CD4-positive, alpha-beta T cell treated with Interleukin-4 for 1 hour (primary cell): ENCODE results near the gene FBXL13.
"Not testable (repeated sequence)": the region's sequence is repeated elsewhere in the genome, so short reads cannot be mapped to it uniquely, and the experiment has no call there.

ENCODE experiments used
- DNase-seq, 2 donors: peaks; one replicate each; pipeline ENCODE4 v3.0.0-alpha.2; 2020 to 2022

FBXL13 gene

GRCh38 chr7:103074519-103075336 lies at the start of gene FBXL13, which contains the start of gene ARMC10:
Gene FBXL13 (minus strand): TSS chr7:103074796.
Gene ARMC10 (plus strand): TSS chr7:103075140. CDS start chr7:103075273, 133 bp downstream.
- peak; percentile 91 to 92 for DNase-seq

- no peak for DNase-seq
Observed at GRCh38 chr7:103123529-103123928, 48.9 kb upstream of the FBXL13 start.

GRCh38 chr7:103121641-103122040 lies 47.0 kb upstream of the FBXL13 start:
- no peak for DNase-seq

- no peak for DNase-seq
Observed at GRCh38 chr7:103120362-103120761, 45.8 kb upstream of the FBXL13 start.

GRCh38 chr7:103119791-103120291 lies 45.2 kb upstream of the FBXL13 start:
- no peak for DNase-seq

GRCh38 chr7:103117465-103117864 lies 42.9 kb upstream of the FBXL13 start:
- no peak for DNase-seq

- no peak for DNase-seq
Observed at GRCh38 chr7:103116991-103117390, 42.4 kb upstream of the FBXL13 start.

- DNase-seq, result no peak
Observed at GRCh38 chr7:103116511-103116910, 41.9 kb upstream of the FBXL13 start.

GRCh38 chr7:103115771-103116170 lies 41.2 kb upstream of the FBXL13 start:
- no peak for DNase-seq

GRCh38 chr7:103114576-103115008 lies 40.0 kb upstream of the FBXL13 start:
- no peak for DNase-seq

- no peak for DNase-seq
Observed at GRCh38 chr7:103113164-103113563, 38.6 kb upstream of the FBXL13 start.

GRCh38 chr7:103106703-103107070 lies 32.1 kb upstream of the FBXL13 start:
- not testable (repeated sequence) for DNase-seq

GRCh38 chr7:103106005-103106702 lies 31.6 kb upstream of the FBXL13 start:
- no peak for DNase-seq

GRCh38 chr7:103101543-103101942 lies 26.9 kb upstream of the FBXL13 start:
- DNase-seq, result no peak

GRCh38 chr7:103100348-103100747 lies 25.8 kb upstream of the FBXL13 start:
- DNase-seq, result no peak

- DNase-seq, result no peak
Observed at GRCh38 chr7:103097041-103097440, 22.4 kb upstream of the FBXL13 start.

- not testable (repeated sequence) for DNase-seq
Observed at GRCh38 chr7:103095558-103095957, 21.0 kb upstream of the FBXL13 start.

- DNase-seq, result no peak
Observed at GRCh38 chr7:103094102-103094501, 19.5 kb upstream of the FBXL13 start.

- no peak for DNase-seq
Observed at GRCh38 chr7:103093429-103093828, 18.8 kb upstream of the FBXL13 start.

- DNase-seq, result not testable (repeated sequence)
Observed at GRCh38 chr7:103092321-103092720, 17.7 kb upstream of the FBXL13 start.

GRCh38 chr7:103083210-103083609 lies 8.6 kb upstream of the FBXL13 start:
- no peak for DNase-seq

GRCh38 chr7:103082497-103082896 lies 7.9 kb upstream of the FBXL13 start:
- DNase-seq, result no peak

GRCh38 chr7:103080923-103081322 lies 6.3 kb upstream of the FBXL13 start:
- DNase-seq, result no peak

GRCh38 chr7:103079836-103080235 lies 5.2 kb upstream of the FBXL13 start:
- DNase-seq, result no peak
